GM10266 (cell line): ENCODE results near the gene HSPA2.
"Not testable (repeated sequence)": the region's sequence is repeated elsewhere in the genome, so short reads cannot be mapped to it uniquely, and the experiment has no call there.

ENCODE experiments used
- DNase-seq: peaks from one replicate; pipeline ENCODE4 v3.0.0; 2012; ENCODE audit errors: extremely low spot score
- TF ChIP-seq, protein P1 (sequence below): IDR thresholded peaks from 2 replicates; pipeline ENCODE4 v1.5.1; 2012; ENCODE audit warnings: mild to moderate bottlenecking, low read depth; ENCODE audit not compliant: control insufficient read depth, insufficient read depth; ENCODE audit errors: missing control alignments

HSPA2 gene

DNA sequence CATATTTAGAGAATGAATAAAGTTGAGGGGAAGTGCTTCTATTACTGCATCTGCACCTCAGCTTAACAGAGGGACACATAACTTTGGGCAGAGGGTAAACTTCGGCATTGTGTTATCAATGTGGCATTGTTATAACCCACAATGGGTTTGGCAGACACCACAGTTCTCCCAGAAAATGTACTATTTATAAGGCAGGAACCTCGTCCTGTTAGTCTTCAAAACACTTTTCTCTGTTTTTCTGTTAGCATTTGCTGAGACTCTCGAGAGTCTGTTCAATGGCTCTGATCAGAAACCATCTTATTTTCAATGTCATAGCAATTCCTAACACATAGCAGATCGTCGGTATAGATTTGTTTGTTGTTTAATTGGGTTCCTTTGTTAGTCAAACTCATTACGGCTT is 23.2 kb downstream of the HSPA2 start:
- DNase-seq, result no peak
- TF ChIP-seq, protein P1, sequence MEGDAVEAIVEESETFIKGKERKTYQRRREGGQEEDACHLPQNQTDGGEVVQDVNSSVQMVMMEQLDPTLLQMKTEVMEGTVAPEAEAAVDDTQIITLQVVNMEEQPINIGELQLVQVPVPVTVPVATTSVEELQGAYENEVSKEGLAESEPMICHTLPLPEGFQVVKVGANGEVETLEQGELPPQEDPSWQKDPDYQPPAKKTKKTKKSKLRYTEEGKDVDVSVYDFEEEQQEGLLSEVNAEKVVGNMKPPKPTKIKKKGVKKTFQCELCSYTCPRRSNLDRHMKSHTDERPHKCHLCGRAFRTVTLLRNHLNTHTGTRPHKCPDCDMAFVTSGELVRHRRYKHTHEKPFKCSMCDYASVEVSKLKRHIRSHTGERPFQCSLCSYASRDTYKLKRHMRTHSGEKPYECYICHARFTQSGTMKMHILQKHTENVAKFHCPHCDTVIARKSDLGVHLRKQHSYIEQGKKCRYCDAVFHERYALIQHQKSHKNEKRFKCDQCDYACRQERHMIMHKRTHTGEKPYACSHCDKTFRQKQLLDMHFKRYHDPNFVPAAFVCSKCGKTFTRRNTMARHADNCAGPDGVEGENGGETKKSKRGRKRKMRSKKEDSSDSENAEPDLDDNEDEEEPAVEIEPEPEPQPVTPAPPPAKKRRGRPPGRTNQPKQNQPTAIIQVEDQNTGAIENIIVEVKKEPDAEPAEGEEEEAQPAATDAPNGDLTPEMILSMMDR, result no peak

DNA sequence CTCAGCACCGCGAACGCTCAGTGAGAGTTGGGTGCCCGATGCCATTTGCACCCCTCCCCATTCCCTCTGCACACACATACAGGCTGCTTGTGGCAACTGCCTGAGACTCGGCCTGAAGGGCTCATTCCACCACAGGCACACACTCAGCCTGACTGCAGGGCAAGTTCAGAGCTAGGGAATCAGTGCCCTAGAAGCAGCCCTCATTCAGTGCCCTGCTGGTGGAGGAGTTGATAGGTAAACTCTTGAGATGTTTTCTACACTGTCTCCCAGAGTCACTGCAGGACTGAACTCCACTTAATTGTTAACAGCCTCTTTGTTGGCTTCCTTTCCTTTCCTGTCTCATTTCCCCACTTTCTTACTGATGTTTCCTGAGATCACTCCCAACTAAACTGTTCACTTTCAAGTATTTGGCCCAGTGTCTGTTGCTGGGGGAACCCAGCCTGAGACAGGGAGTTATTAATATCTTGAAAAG is 26.1 kb downstream of the HSPA2 start:
- TF ChIP-seq, protein P1, result no peak
- no peak for DNase-seq

DNA sequence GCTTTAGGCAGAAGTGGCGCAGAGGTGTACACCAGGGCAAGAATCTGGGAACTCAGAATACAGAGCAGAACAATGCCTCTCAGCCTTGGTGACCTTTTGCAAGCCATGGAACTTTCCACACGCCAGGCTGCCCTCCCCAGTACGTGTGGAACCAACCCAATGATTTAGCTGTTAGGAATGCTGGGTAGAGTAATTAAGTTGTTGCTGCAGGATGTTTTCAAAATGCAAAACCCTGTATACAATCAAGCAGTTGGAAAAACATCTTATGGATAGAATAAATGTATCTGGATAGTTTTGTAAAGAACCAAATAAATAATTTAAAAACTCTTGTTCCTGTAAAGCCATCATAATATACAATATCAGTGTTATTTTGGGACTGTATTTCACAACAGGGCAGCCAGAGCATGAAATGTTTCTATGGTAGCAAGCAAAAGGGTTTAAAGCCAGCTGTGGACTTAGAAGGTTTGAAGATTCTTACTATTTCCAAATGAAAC is 28.6 kb downstream of the HSPA2 start:
- no peak for DNase-seq
- TF ChIP-seq, protein P1, result no peak

DNA sequence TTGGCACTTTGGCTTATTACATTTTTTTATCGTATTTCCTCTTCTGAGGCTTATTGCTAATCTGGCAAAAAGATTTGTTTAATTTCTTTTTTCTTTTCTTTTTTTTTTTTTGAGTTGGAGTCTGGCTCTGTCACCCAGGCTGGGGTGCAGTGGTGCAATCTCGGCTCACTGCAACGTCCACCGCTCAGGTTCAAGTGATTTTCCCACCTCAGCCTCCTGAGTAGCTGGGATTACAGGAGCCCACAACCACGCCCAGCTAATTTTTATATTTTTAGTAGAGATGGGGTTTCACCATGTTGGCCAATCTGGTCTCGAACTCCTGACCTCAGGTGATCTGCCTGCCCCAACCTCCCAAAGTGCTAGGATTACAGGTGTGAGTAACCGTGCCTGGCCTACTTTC is 29.1 kb downstream of the HSPA2 start:
- not testable (repeated sequence) for DNase-seq

DNA sequence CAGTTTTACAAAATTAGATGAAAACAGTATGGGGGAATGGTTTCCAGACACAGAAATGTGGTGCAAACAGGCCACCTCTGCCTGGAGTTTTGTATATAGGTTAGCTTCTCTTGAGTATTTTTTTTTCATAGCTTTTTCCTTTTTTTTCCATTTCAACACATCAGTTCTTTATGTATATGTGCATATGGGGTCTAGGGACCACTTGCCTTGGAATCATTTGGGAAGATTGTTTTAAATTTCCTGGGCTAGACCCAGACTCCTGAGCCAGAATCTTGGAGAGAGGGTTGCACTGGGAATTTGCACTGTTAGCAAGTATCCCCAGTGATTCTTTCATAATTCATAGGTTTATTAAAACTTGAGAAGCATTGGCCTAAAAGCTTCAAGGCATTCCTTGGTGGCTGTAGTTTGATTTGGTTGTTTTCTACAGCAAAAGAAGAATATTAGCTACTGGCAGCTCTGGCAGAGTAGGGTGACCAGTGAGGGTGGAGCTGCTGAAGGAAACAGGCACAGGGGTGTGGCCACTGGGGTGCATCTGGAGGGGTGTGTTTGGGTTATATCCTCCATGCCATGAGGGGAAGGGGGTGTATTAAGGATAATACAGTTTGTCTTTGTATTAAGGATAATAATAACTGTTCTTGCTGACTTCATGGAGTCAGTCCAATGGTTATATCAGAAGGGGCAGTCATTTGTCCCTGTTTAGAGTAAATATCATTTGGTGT is 32.0 kb downstream of the HSPA2 start:
- no peak for DNase-seq
- TF ChIP-seq, protein P1, result no peak

DNA sequence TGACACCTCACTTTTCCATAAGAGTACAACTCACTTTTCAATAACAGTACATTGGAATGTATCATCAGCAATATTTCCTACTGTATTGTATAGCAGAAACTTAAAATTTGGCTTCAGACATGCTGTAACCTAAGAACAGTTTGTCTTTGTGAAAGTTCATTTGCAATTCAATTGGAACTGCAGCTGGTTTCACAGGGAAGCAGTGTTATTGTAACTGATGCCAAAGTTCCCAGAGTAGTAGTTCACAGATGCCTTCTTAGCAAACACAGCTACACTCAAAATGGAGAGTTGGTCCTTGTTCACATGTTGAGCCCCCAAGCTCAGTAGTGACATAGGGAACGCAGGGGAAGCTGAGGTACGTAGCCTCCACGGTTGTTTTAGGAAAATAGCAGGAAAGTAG is 32.6 kb downstream of the HSPA2 start:
- DNase-seq, result no peak

DNA sequence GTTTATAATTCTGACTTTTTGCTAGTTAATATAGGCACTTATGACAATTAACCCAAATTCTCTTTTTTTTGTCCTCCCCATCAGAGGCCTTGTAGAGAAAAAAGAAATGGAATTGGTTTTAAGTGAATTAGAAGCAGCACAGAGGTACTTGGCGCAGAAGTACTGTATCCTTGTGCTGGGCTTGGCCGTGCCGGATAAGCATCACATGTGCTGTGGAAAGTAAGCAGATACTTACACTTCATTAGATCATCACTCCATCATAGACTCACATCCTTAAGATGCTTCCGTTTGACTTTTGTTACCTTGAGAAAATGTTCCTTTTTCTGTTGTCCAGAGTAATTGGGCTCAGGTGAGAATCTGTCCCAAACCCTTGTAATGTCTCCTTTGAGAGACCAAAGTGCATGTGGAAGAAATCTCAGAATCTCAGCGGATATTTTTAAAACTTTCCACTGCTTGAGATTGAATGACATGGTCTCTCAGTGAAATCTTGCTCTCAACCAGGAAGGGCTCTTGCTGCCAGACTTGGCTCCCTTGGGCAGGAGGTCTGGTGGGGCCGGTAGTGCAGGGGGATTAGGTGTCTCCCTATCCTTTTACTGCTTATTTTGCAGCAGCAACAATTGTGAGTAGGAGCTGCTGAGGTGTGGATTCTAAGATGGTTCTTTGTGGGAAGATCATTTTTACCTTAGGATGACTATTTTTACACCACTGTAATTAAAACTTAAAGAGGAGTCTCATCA is 34.0 kb downstream of the HSPA2 start:
- no peak for DNase-seq
- TF ChIP-seq, protein P1, result no peak

More for the DNA sequence above, 32.6 kb downstream of the HSPA2 start:
- TF ChIP-seq, protein P1, result no peak
